Posterior vena cava (tissue), 2 donors: ENCODE measurements around the gene FTCDNL1. TPM values are rescaled to one million over a fixed set of nuclear protein-coding genes. Genes with fewer than 3 reads are reported as not detected.

Source experiments
- DNase-seq: peaks from one replicate; pipeline ENCODE4 v3.0.0-alpha.2; 2020; ENCODE audit warnings: low spot score
- intact Hi-C, 2 donors: fragments of 100-400 bp; cut with DNase I; formaldehyde crosslinking; loops; one replicate each; pipeline versions ENCODE4 v1.14.1 to v1.14.2; 2022 to 2023
- total RNA-seq, 2 donors: library from RNA; stranded (reverse); fragmentation: NEBNext Ultra II Directional; extraction: Animal tissue kit (Norgen Biotek cat#: 25700); gene quantifications; one replicate each; pipeline ENCODE4 v1.2.1, GENCODE V29; 2021
- donor health status: DM: yes; HTN: yes; CAD: no.
- donor health status: DM: yes; HTN: yes; CAD: no.

Gene FTCDNL1
- total RNA-seq, 2 donors from 2014 or later: 1.1 to 1.6 TPM

- no peak for DNase-seq
- intact Hi-C loops: no loop called here
Measured at GRCh38 chr2:199754766-199755165, 96.2 kb downstream of the FTCDNL1 start.

- no peak for DNase-seq
- intact Hi-C loops: no loop called here
Measured at GRCh38 chr2:199751492-199752120, 99.4 kb downstream of the FTCDNL1 start.

- no peak for DNase-seq
- intact Hi-C loops: loop anchor here in 1 of 2 donors (10.0 kb wide), 1 partner anchor 1435 kb away; no protein-coding TSS in a partner anchor
Measured at GRCh38 chr2:199749571-199749970, 101.4 kb downstream of the FTCDNL1 start.

GRCh38 chr2:199744724-199745123 lies 106.3 kb downstream of the FTCDNL1 start:
- intact Hi-C loops: loop anchor here in 1 of 2 donors (10.0 kb wide), 1 partner anchor 1430 kb away; no protein-coding TSS in a partner anchor

DNA sequence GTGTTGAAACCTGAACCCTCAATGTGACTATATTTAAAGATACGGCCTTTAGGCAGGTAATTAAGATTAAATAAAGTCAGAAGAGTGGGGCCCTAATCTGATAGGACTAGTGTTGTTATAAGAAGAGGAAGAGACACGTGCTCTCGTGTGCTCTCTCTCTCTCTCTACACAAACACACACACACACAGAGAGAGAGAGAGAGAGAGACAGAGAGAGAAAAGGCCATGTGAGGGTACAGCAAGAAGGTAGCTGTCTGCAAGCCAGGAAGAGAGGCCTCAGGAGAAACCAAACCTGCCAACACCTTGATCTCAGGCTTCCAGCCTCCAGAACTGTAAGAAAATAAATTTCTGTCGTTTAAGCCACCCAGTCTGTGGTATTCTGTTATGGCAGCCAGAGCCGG lies 106.7 kb downstream of the FTCDNL1 start:
- no peak for DNase-seq
- intact Hi-C loops: loop anchor here in 1 of 2 donors (10.0 kb wide), 1 partner anchor 1429 kb away; no protein-coding TSS in a partner anchor

More at GRCh38 chr2:199744724-199745123, 106.3 kb downstream of the FTCDNL1 start:
- DNase-seq: no peak

DNA sequence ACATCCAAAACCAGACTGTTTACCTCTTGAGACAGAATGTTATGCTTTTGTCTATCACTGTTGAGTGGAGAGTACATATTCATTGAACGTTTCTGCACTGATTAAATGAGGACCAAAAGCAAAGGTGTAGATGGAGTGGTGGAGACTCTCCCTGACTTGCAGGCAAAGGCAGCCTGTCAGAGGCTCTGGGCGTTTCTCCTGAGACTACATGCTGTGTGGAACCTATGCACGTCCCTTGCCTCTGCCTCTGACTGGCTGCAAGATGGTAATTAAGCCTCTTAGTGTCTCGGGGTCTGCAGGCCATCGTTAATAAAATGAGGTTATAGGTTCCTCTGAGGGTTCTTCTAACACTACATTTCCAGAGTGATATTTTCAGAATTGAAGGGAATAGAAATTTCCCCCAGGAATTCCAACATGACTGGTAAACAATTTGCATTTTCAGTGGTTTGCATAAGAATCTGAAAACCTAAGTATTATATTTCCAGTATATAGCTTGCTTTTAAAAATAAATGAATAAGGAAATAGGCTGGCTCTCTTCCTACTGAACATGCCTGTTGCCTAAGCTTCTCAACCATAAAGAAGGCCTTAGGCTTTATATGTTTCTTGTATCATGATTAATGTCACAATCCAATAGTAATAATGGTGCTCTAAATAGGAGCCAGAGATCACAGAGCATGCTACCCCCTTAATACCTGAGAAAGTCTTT lies 107.4 kb downstream of the FTCDNL1 start:
- DNase-seq: no peak
- intact Hi-C loops: loop anchor here in 1 of 2 donors (10.0 kb wide), 1 partner anchor 1429 kb away; no protein-coding TSS in a partner anchor

DNA sequence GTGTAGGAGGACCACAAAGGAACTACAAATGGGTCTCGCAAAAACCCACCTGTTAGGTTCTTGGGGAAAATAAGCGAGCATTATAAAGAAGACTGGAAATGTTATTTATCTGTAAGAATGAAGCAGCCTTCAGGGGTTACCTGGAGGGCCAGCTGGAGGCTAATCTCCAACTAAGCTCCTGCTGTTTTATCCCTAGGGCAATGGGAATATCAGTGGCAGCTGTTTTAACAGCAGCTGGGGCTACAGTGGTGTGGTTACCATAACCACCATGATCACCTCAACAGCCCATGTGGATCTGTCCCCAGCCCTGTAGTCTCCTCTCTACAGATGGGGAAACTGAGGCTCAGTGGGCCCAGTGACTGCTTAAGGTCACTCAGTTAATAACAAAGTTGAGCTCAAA lies 108.1 kb downstream of the FTCDNL1 start:
- intact Hi-C loops: loop anchor here in 1 of 2 donors (10.0 kb wide), 1 partner anchor 1428 kb away; no protein-coding TSS in a partner anchor
- no peak for DNase-seq

GRCh38 chr2:199740111-199740428 lies 110.9 kb downstream of the FTCDNL1 start:
- intact Hi-C loops: loop anchor here in 1 of 2 donors (10.0 kb wide), 1 partner anchor 1425 kb away; no protein-coding TSS in a partner anchor
- DNase-seq: no peak

DNA sequence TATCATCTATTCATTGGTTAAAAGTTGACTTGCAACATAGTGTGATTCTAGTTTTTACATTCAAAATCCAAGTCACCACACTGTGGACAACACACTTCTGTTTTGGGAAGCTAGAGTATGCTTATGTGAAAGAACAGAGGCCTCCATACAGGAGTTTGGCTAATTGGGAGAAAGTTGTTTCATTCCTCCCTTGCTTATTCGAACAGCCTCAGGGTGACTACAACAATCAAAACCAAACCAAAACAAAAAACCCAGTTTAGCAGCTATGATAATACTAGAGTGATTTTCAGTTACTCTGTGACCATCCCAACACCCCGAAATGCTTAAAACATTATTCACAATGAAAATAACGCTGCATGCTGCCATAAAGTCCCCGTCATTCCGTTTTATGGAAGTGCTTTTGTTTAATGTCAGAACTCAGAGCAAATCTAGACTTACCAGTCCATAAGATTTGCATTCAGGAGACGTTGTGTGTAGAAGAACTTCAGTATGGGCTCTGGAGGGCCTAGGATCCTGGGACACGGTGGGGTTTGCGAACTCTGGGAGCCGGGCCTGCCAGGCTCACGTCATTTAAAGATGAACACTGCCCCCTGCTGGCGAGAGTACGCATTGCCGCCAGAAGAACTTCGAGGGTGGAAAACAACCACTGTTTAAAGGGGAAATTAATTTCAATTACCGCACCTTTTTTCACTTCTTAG lies 111.4 kb downstream of the FTCDNL1 start:
- intact Hi-C loops: loop anchor here in 1 of 2 donors (10.0 kb wide), 1 partner anchor 1425 kb away; no protein-coding TSS in a partner anchor

DNA sequence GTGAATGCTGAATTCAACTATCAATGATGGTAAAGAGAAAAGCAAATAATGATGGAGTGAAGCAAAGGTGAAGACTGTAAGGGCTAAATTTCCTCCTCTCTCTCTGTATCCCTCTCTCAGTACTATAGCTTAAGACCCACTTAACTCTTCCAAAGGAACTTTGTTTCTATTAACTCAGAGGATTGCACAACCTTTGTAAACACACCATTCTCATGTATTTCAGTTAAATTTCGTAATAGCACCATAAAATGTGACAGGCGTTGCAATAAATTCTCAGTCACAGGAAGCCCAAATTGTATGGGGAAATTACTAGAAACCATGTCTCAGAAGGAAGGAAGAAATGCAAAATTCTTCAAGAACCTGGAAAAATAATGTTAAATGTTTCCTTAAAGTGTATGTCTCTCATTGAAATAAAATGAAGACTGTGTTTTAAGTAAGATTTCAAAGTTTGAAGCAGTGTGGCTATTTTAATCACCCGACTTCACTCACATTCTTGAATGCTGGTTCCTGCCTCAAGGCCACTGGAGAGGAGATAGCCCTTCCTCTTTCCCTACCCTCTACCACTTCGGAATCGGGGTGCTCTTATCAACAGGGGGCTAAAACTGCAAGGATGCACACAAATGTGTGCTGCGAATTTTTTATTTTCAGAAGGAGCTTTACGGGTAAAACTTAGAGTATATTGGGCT lies 112.1 kb downstream of the FTCDNL1 start:
- intact Hi-C loops: no loop called here
- no peak for DNase-seq

More for the DNA sequence above, 111.4 kb downstream of the FTCDNL1 start:
- peak; percentile 91 for DNase-seq

- intact Hi-C loops: no loop called here
- DNase-seq: no peak
Measured at GRCh38 chr2:199734651-199735050, 116.3 kb downstream of the FTCDNL1 start.

DNA sequence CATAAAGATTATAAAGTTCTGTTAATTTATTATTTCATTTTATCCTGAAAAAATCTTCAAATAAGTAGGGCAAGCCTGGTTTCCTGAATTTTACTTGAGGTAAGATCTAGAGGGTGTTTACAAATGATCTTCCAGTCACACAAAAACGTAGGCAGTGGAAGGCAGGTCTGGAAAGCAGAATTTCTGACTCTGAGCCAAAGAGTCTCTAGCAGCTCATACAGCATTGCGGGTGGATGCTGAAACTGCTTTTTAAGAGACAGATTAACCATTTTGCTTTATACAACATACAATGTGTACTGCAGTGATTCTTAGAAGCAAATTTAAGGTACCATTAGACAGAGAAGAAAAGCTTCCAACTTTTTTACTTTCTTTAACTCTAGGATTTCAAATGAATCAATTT lies 117.0 kb downstream of the FTCDNL1 start:
- DNase-seq: no peak
- intact Hi-C loops: no loop called here

GRCh38 chr2:199727801-199728200 lies 123.2 kb downstream of the FTCDNL1 start:
- intact Hi-C loops: no loop called here
- DNase-seq: no peak

- intact Hi-C loops: no loop called here
- DNase-seq: no peak
Measured at GRCh38 chr2:199727306-199727705, 123.7 kb downstream of the FTCDNL1 start.

DNA sequence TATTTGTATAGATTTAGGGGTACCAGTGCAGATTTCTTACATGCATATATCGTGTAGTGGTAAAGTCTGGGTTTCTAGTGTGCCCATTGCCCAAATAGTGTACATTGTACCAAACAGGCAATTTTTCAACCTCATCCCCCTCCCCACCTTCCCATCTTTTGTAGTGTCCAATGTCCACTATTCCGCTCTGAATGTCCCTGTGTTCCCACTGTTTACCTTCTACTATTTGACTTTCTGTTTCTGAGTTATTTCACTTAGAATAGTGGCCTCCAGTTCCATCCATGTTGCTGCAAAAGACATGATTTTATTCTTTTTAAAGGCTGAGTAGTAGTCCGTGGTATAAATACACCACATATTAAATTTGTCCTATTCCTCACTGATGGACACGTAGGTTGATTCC lies 132.9 kb downstream of the FTCDNL1 start:
- DNase-seq: no peak
- intact Hi-C loops: no loop called here

- DNase-seq: no peak
- intact Hi-C loops: no loop called here
Measured at GRCh38 chr2:199717587-199717907, 133.4 kb downstream of the FTCDNL1 start.

DNA sequence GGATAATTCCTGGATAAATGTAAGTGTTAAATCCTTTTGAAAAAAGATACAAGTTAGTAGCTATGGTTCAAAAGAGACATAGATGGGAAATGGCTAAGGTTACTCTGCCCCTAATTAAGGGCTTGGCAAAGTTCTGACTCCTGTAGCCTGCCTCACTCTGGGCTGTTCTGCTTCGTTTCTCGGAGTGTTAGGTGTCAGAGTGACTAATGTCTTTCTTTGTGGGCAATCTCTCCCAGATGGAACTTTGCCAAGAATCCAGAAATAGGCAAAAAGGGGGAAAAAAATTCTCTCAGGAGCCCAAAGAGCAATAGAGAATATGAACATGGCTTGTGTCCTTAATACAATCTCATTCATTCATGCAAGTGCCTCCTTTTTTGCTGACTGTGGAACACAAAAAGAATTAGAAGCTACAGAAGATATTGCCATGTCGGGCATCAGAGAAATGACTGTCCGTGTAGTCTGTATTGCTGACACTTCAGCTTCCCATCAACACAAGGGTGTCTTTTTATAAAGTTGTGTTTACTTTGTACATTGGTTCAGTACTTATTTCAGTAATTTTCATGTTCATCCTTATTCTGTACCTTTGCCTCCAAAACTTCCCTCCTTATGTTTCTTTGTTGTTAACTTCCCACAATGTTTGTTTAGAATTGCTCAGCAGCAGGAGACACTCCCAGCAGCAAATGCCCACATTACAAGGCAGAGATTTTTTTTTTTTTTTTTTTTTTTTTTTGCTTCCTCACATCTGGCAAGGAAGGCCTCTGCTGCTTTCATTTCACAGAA lies 134.0 kb downstream of the FTCDNL1 start:
- intact Hi-C loops: no loop called here

DNA sequence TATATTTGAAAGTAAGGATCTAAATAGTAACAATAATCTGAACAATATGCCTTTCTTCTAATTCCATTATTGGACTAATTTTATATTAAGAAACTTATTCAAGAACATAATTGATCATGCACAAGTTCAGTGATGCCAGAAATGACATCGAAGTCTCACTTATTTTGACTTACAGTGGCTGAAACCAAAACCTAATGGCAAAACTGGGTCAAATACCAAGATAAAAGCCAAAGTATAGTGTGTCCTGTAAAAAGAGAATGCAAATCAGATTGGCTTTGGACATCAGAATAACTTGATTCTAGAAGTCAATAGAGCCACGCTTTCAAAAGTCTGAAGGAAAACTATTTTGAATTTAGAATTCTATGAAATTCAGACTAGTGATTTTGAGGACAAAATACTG lies 137.2 kb downstream of the FTCDNL1 start:
- intact Hi-C loops: no loop called here
- DNase-seq: no peak

More for the DNA sequence above, 134.0 kb downstream of the FTCDNL1 start:
- DNase-seq: no peak

DNA sequence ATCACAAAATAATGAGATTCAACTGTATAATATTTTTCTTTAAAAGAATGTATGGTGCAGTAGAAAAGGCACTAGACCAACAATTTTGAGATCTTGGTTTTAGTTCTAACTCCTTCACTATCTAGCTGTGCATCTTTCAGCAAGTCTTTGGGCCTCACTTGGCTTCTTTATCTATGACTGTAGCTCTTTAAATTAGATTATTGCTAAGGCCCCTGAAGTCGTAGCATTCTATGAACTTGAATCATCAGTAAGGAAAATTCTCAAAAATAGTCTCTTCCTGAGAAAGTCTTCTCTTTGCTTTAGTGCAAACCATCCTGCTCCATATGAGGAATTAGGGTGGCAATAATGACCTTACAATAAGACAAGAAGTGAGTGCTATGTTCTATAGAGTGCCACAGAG lies 140.4 kb downstream of the FTCDNL1 start:
- DNase-seq: no peak
- intact Hi-C loops: no loop called here
